Measurements from ENCODE around the gene MIAT. TPM values are rescaled to one million over a fixed set of nuclear protein-coding genes. Genes with fewer than 3 reads are reported as not detected.

Gene MIAT
- total and polyA plus RNA-seq, 3 experiments from 2014 or later: 3.9 to 57.5 (median 52.2) TPM

GRCh38 chr22:26635117-26635516, 22.3 kb upstream of the MIAT start:
- Mint-ChIP-seq H3K9me3 (peaks cover 0 to 4% (median 0%) of the 10 kb centered on the region in 5 donors), H3K36me3 (peaks cover 0 to 3% (median 0%) of the 10 kb centered on the region in 3 donors), H3K27ac (peak overlapping the region in 1 of 8 donors; percentile 38), H3K4me3 (no peak overlapping the region), H3K27me3 (no peaks in the 10 kb centered on the region), H3K4me1 (peaks cover 13 to 30% (median 14%) of the 10 kb centered on the region in 3 donors)
- CTCF ChIA-PET: no interaction called here
- POLR2A ChIA-PET: no interaction called here
- no peak overlapping the region for H3K4me3 ChIP-seq (ENCODE audit: low read length)
- no peak for DNase-seq
- H3K27me3 ChIP-seq (ENCODE audit: insufficient read depth, low read length, poor library complexity, severe bottlenecking): no peaks in the 10 kb centered on the region
- H3K4me1 ChIP-seq (ENCODE audit: insufficient read depth, low read length): no peaks in the 10 kb centered on the region
- no peaks in the 10 kb centered on the region for H3K36me3 ChIP-seq (ENCODE audit: insufficient read depth, low read length)
- H3K9me3 ChIP-seq (ENCODE audit: low read length): no peaks in the 10 kb centered on the region
- no peak overlapping the region for H3K27ac ChIP-seq (ENCODE audit: low read depth, low read length)

GRCh38 chr22:26636296-26636695, 21.1 kb upstream of the MIAT start:
- H3K4me3 Mint-ChIP-seq: no peak overlapping the region
- Histone ChIP-seq H3K27me3 (ENCODE audit: insufficient read depth, low read length, poor library complexity, severe bottlenecking) (no peaks in the 10 kb centered on the region), H3K4me1 (ENCODE audit: insufficient read depth, low read length) (peaks cover 11% of the 10 kb centered on the region), H3K36me3 (ENCODE audit: insufficient read depth, low read length) (no peaks in the 10 kb centered on the region), H3K27ac (ENCODE audit: low read depth, low read length) (no peak overlapping the region), H3K4me3 (ENCODE audit: low read length) (no peak overlapping the region), H3K9me3 (ENCODE audit: low read length) (no peaks in the 10 kb centered on the region)
- H3K9me3 Mint-ChIP-seq: no peaks in the 10 kb centered on the region
- H3K36me3 Mint-ChIP-seq: peaks cover 0 to 3% (median 0%) of the 10 kb centered on the region in 3 donors
- H3K4me1 Mint-ChIP-seq: peaks cover 21 to 41% (median 24%) of the 10 kb centered on the region in 3 donors
- ChIA-PET CTCF (no interaction called here), POLR2A (no interaction called here)
- no peaks in the 10 kb centered on the region for H3K27me3 Mint-ChIP-seq
- peak overlapping the region in 2 of 8 donors; percentile 30 to 65 for H3K27ac Mint-ChIP-seq
- DNase-seq: no peak

- DNase-seq: peak; percentile 56 to 88 (median 60)
- H3K4me1 ChIP-seq (ENCODE audit: insufficient read depth, low read length): peaks cover 63% of the 10 kb centered on the region
- Mint-ChIP-seq H3K4me1 (peaks cover 72 to 85% (median 74%) of the 10 kb centered on the region in 3 donors), H3K27ac (peak overlapping the region; percentile 93 to 99 (median 96)), H3K4me3 (peak overlapping the region; percentile 75 to 83 (median 78)), H3K9me3 (no peaks in the 10 kb centered on the region), H3K36me3 (no peaks in the 10 kb centered on the region), H3K27me3 (peaks cover 0 to 1% of the 10 kb centered on the region in 2 donors)
- CTCF ChIA-PET: interaction anchor here (0.7 to 1.7 kb wide), 11 partner anchors 14 to 134 kb away, joined by 3 to 6 read pairs (median 3); partner anchors contain the start of gene MIAT
- POLR2A ChIA-PET: interaction anchor here (0.6 to 1.5 kb wide), 9 partner anchors 16 to 158 kb away, joined by 3 to 9 read pairs (median 4); no protein-coding TSS in a partner anchor
- peak overlapping the region; percentile 33 for H3K4me3 ChIP-seq (ENCODE audit: low read length)
- H3K27ac ChIP-seq (ENCODE audit: low read depth, low read length): peak overlapping the region; percentile 74
- H3K36me3 ChIP-seq (ENCODE audit: insufficient read depth, low read length): no peaks in the 10 kb centered on the region
- no peaks in the 10 kb centered on the region for H3K9me3 ChIP-seq (ENCODE audit: low read length)
- H3K27me3 ChIP-seq (ENCODE audit: insufficient read depth, low read length, poor library complexity, severe bottlenecking): no peaks in the 10 kb centered on the region
Observed at GRCh38 chr22:26642465-26643417, 14.6 kb upstream of the MIAT start.

- Histone ChIP-seq H3K4me1 (ENCODE audit: insufficient read depth, low read length) (peaks cover 71% of the 10 kb centered on the region), H3K9me3 (ENCODE audit: low read length) (no peaks in the 10 kb centered on the region), H3K36me3 (ENCODE audit: insufficient read depth, low read length) (no peaks in the 10 kb centered on the region), H3K4me3 (ENCODE audit: low read length) (no peak overlapping the region), H3K27ac (ENCODE audit: low read depth, low read length) (peak overlapping the region; percentile 74), H3K27me3 (ENCODE audit: insufficient read depth, low read length, poor library complexity, severe bottlenecking) (no peaks in the 10 kb centered on the region)
- no peaks in the 10 kb centered on the region for H3K36me3 Mint-ChIP-seq
- ChIA-PET POLR2A (interaction anchor here (0.6 to 1.0 kb wide), 8 partner anchors 16 to 162 kb away, joined by 3 to 8 read pairs (median 4); no protein-coding TSS in a partner anchor), CTCF (interaction anchor here (0.7 to 1.7 kb wide), 8 partner anchors 14 to 135 kb away, joined by 3 to 6 read pairs (median 3); partner anchors contain the start of gene MIAT)
- peaks cover 80 to 90% (median 83%) of the 10 kb centered on the region in 3 donors for H3K4me1 Mint-ChIP-seq
- peak in 3 of 5 donors; percentile 21 to 64 (median 48) for DNase-seq
- peaks cover 0 to 1% of the 10 kb centered on the region in 2 donors for H3K27me3 Mint-ChIP-seq
- peak overlapping the region; percentile 93 to 99 (median 96) for H3K27ac Mint-ChIP-seq
- no peaks in the 10 kb centered on the region for H3K9me3 Mint-ChIP-seq
- H3K4me3 Mint-ChIP-seq: peak overlapping the region; percentile 75 to 83 (median 78)
Observed at GRCh38 chr22:26643418-26644100, 13.8 kb upstream of the MIAT start.

- Histone ChIP-seq H3K27ac (ENCODE audit: low read depth, low read length) (no peak overlapping the region), H3K4me1 (ENCODE audit: insufficient read depth, low read length) (peaks cover 70% of the 10 kb centered on the region), H3K9me3 (ENCODE audit: low read length) (no peaks in the 10 kb centered on the region), H3K36me3 (ENCODE audit: insufficient read depth, low read length) (no peaks in the 10 kb centered on the region), H3K4me3 (ENCODE audit: low read length) (no peak overlapping the region), H3K27me3 (ENCODE audit: insufficient read depth, low read length, poor library complexity, severe bottlenecking) (no peaks in the 10 kb centered on the region)
- Mint-ChIP-seq H3K27ac (peak overlapping the region in 2 of 8 donors; percentile 33 to 67), H3K4me3 (peak overlapping the region in 1 of 7 donors; percentile 13), H3K36me3 (no peaks in the 10 kb centered on the region), H3K27me3 (peaks cover 0 to 1% of the 10 kb centered on the region in 2 donors), H3K9me3 (no peaks in the 10 kb centered on the region), H3K4me1 (peaks cover 79 to 96% (median 93%) of the 10 kb centered on the region in 3 donors)
- ChIA-PET POLR2A (no interaction called here), CTCF (interaction anchor here (0.9 kb wide), 1 partner anchor 63 kb away, joined by 4 read pairs; no protein-coding TSS in a partner anchor)
- no peak for DNase-seq
Observed at GRCh38 chr22:26646158-26646557, 11.2 kb upstream of the MIAT start.

GRCh38 chr22:26648011-26648497, 9.3 kb upstream of the MIAT start:
- Mint-ChIP-seq H3K4me3 (peak overlapping the region; percentile 24 to 90 (median 57)), H3K9me3 (no peaks in the 10 kb centered on the region), H3K27ac (peak overlapping the region; percentile 54 to 93 (median 80)), H3K4me1 (peaks cover 61 to 79% (median 74%) of the 10 kb centered on the region in 3 donors), H3K27me3 (no peaks in the 10 kb centered on the region), H3K36me3 (no peaks in the 10 kb centered on the region)
- no peaks in the 10 kb centered on the region for H3K27me3 ChIP-seq (ENCODE audit: insufficient read depth, low read length, poor library complexity, severe bottlenecking)
- H3K36me3 ChIP-seq (ENCODE audit: insufficient read depth, low read length): no peaks in the 10 kb centered on the region
- peak; percentile 20 to 68 (median 44) for DNase-seq
- no peak overlapping the region for H3K4me3 ChIP-seq (ENCODE audit: low read length)
- H3K4me1 ChIP-seq (ENCODE audit: insufficient read depth, low read length): peaks cover 51% of the 10 kb centered on the region
- CTCF ChIA-PET: interaction anchor here (1.0 to 1.7 kb wide), 2 partner anchors 18 to 57 kb away, joined by 4 to 5 read pairs; no protein-coding TSS in a partner anchor
- H3K27ac ChIP-seq (ENCODE audit: low read depth, low read length): no peak overlapping the region
- POLR2A ChIA-PET: no interaction called here
- no peaks in the 10 kb centered on the region for H3K9me3 ChIP-seq (ENCODE audit: low read length)

- Histone ChIP-seq H3K27me3 (ENCODE audit: insufficient read depth, low read length, poor library complexity, severe bottlenecking) (no peaks in the 10 kb centered on the region), H3K27ac (ENCODE audit: low read depth, low read length) (no peak overlapping the region), H3K9me3 (ENCODE audit: low read length) (no peaks in the 10 kb centered on the region), H3K4me1 (ENCODE audit: insufficient read depth, low read length) (peaks cover 44% of the 10 kb centered on the region), H3K36me3 (ENCODE audit: insufficient read depth, low read length) (no peaks in the 10 kb centered on the region), H3K4me3 (ENCODE audit: low read length) (no peak overlapping the region)
- H3K27ac Mint-ChIP-seq: peak overlapping the region; percentile 20 to 93 (median 76)
- DNase-seq: peak in 2 of 5 donors; percentile 21 to 24
- CTCF ChIA-PET: interaction anchor here (1.7 kb wide), 1 partner anchor 57 kb away, joined by 5 read pairs; no protein-coding TSS in a partner anchor
- no peaks in the 10 kb centered on the region for H3K9me3 Mint-ChIP-seq
- peaks cover 0 to 2% of the 10 kb centered on the region in 2 donors for H3K27me3 Mint-ChIP-seq
- H3K4me3 Mint-ChIP-seq: peak overlapping the region; percentile 24 to 90 (median 57)
- peaks cover 54 to 71% (median 67%) of the 10 kb centered on the region in 3 donors for H3K4me1 Mint-ChIP-seq
- no peaks in the 10 kb centered on the region for H3K36me3 Mint-ChIP-seq
- POLR2A ChIA-PET: no interaction called here
Observed at GRCh38 chr22:26648528-26649388, 8.6 kb upstream of the MIAT start.

Data from CD8-positive, alpha-beta memory T cell (primary cell).